Measurements from ENCODE around the gene CHST8.

GRCh38 chr19:33683881-33684537, 62.3 kb downstream of the CHST8 start:
- no peak for TF ChIP-seq SIN3A (IDR thresholded peaks at IDR 0.05; ENCODE audit: borderline replicate concordance, insufficient read depth, low read length)
- peak; percentile 81 to 91 for TF ChIP-seq REST (IDR thresholded peaks at IDR 0.05; ENCODE audit: insufficient read depth in 1 of 2, low read depth in 2 of 2, low read length in 2 of 2)
- TF ChIP-seq POLR2AphosphoS5 (IDR thresholded peaks at IDR 0.05; ENCODE audit: low read depth, low read length): no peak
